SJSA1 (cell line): Measurements from ENCODE around the gene PSMG4. TPM values are rescaled to one million over a fixed set of nuclear protein-coding genes. Genes with fewer than 3 reads are reported as not detected.

Experiments used
- DNase-seq, 2 experiments: peaks; one replicate each; pipeline ENCODE4 v3.0.0-alpha.2; 2015 to 2020; ENCODE audit warnings: low spot score in 2 of 2, low read depth in 1 of 2
- H3K27ac ChIP-seq: fragments of 250-450 bp; sonication (Bioruptor Pico); 2 replicates; pipeline ENCODE4 v1.5.1; 2020; ENCODE audit warnings: mild to moderate bottlenecking, moderate library complexity
- H3K27me3 ChIP-seq: fragments of 250-450 bp; sonication (Bioruptor Pico); replicated peaks from 2 replicates; pipeline ENCODE4 v1.5.1; 2020; ENCODE audit warnings: mild to moderate bottlenecking, moderate library complexity
- H3K36me3 ChIP-seq: fragments of 250-450 bp; sonication (Bioruptor Pico); 2 replicates; pipeline ENCODE4 v1.5.1; 2020; ENCODE audit warnings: mild to moderate bottlenecking
- H3K4me1 ChIP-seq: fragments of 250-450 bp; sonication (Bioruptor Pico); replicated peaks from 2 replicates; pipeline ENCODE4 v1.6.1; 2021; ENCODE audit warnings: mild to moderate bottlenecking
- H3K4me3 ChIP-seq: fragments of 250-450 bp; sonication (Bioruptor Pico); 2 replicates; pipeline ENCODE4 v1.5.1; 2020; ENCODE audit warnings: mild to moderate bottlenecking
- H3K9me3 ChIP-seq: fragments of 250-450 bp; sonication (Bioruptor Pico); replicated peaks from 2 replicates; pipeline ENCODE4 v1.5.1; 2020; ENCODE audit warnings: mild to moderate bottlenecking
- total RNA-seq: library from RNA; depleted of rRNA; stranded (reverse); fragments of >200 nt; shearing (Covaris generic); gene quantifications from 2 replicates; pipeline ENCODE4 v1.2.3, GENCODE V29; 2014

The PSMG4 gene
- total RNA-seq, 1 experiment from 2014 or later: 16.1 TPM

GRCh38 chr6:3266170-3266569, 7.4 kb downstream of the PSMG4 start:
- Histone ChIP-seq H3K4me3 (no peak overlapping the region), H3K27ac (no peak overlapping the region), H3K4me1 (peaks cover 12% of the 10 kb centered on the region), H3K27me3 (no peaks in the 10 kb centered on the region), H3K9me3 (no peaks in the 10 kb centered on the region), H3K36me3 (peaks cover 68% of the 10 kb centered on the region)
- DNase-seq: no peak

GRCh38 chr6:3267162-3267561, 8.4 kb downstream of the PSMG4 start:
- DNase-seq: no peak
- H3K4me1 ChIP-seq: peaks cover 2% of the 10 kb centered on the region; the same call in 1 of the 2 replicates
- H3K27ac ChIP-seq: no peak overlapping the region
- peaks cover 70% of the 10 kb centered on the region for H3K36me3 ChIP-seq
- H3K9me3 ChIP-seq: no peaks in the 10 kb centered on the region
- no peaks in the 10 kb centered on the region for H3K27me3 ChIP-seq
- H3K4me3 ChIP-seq: no peak overlapping the region

- H3K27me3 ChIP-seq: no peaks in the 10 kb centered on the region
- H3K4me1 ChIP-seq: no peaks in the 10 kb centered on the region
- H3K4me3 ChIP-seq: no peak overlapping the region
- DNase-seq: no peak
- H3K36me3 ChIP-seq: peaks cover 66% of the 10 kb centered on the region
- no peak overlapping the region for H3K27ac ChIP-seq
- H3K9me3 ChIP-seq: no peaks in the 10 kb centered on the region
Measured at GRCh38 chr6:3268680-3269079, 9.9 kb downstream of the PSMG4 start.

- no peaks in the 10 kb centered on the region for H3K27me3 ChIP-seq
- no peaks in the 10 kb centered on the region for H3K9me3 ChIP-seq
- H3K4me3 ChIP-seq: no peak overlapping the region
- H3K4me1 ChIP-seq: no peaks in the 10 kb centered on the region
- no peak overlapping the region for H3K27ac ChIP-seq
- H3K36me3 ChIP-seq: peaks cover 58% of the 10 kb centered on the region
- no peak for DNase-seq
Measured at GRCh38 chr6:3269281-3269975, 10.7 kb downstream of the PSMG4 start.

GRCh38 chr6:3270258-3270657, 11.5 kb downstream of the PSMG4 start:
- DNase-seq: no peak
- Histone ChIP-seq H3K27me3 (no peaks in the 10 kb centered on the region), H3K4me1 (no peaks in the 10 kb centered on the region), H3K27ac (no peak overlapping the region), H3K4me3 (no peak overlapping the region), H3K36me3 (peaks cover 52% of the 10 kb centered on the region), H3K9me3 (no peaks in the 10 kb centered on the region)

- DNase-seq: no peak
- Histone ChIP-seq H3K9me3 (no peaks in the 10 kb centered on the region), H3K27me3 (no peaks in the 10 kb centered on the region), H3K4me3 (no peak overlapping the region), H3K27ac (no peak overlapping the region), H3K4me1 (no peaks in the 10 kb centered on the region), H3K36me3 (peaks cover 44% of the 10 kb centered on the region)
Measured at GRCh38 chr6:3271756-3272155, 13.0 kb downstream of the PSMG4 start.

- no peaks in the 10 kb centered on the region for H3K27me3 ChIP-seq
- no peak overlapping the region for H3K27ac ChIP-seq
- H3K4me3 ChIP-seq: no peak overlapping the region
- H3K4me1 ChIP-seq: no peaks in the 10 kb centered on the region
- H3K9me3 ChIP-seq: no peaks in the 10 kb centered on the region
- DNase-seq: no peak
- H3K36me3 ChIP-seq: peaks cover 38% of the 10 kb centered on the region
Measured at GRCh38 chr6:3272911-3273547, 14.3 kb downstream of the PSMG4 start.

GRCh38 chr6:3273707-3274521, 15.2 kb downstream of the PSMG4 start:
- H3K27me3 ChIP-seq: no peaks in the 10 kb centered on the region
- H3K9me3 ChIP-seq: no peaks in the 10 kb centered on the region
- H3K27ac ChIP-seq: no peak overlapping the region
- no peak overlapping the region for H3K4me3 ChIP-seq
- peaks cover 35% of the 10 kb centered on the region for H3K36me3 ChIP-seq
- no peak for DNase-seq
- no peaks in the 10 kb centered on the region for H3K4me1 ChIP-seq

- no peak overlapping the region for H3K4me3 ChIP-seq
- no peak for DNase-seq
- H3K4me1 ChIP-seq: no peaks in the 10 kb centered on the region
- no peak overlapping the region for H3K27ac ChIP-seq
- peaks cover 18% of the 10 kb centered on the region for H3K36me3 ChIP-seq
- no peaks in the 10 kb centered on the region for H3K27me3 ChIP-seq
- 0 out of 2 replicates have a peak, but pooled peaks cover 3% of the 10 kb centered on the region for H3K9me3 ChIP-seq
Measured at GRCh38 chr6:3276174-3277167, 17.7 kb downstream of the PSMG4 start.

- peaks cover 12% of the 10 kb centered on the region for H3K36me3 ChIP-seq
- no peak for DNase-seq
- H3K4me3 ChIP-seq: no peak overlapping the region
- H3K9me3 ChIP-seq: 0 out of 2 replicates have a peak, but pooled peaks cover 3% of the 10 kb centered on the region
- no peaks in the 10 kb centered on the region for H3K27me3 ChIP-seq
- no peak overlapping the region for H3K27ac ChIP-seq
- H3K4me1 ChIP-seq: no peaks in the 10 kb centered on the region
Measured at GRCh38 chr6:3277251-3277650, 18.5 kb downstream of the PSMG4 start.

- DNase-seq: no peak
- Histone ChIP-seq H3K9me3 (0 out of 2 replicates have a peak, but pooled peaks cover 3% of the 10 kb centered on the region), H3K36me3 (peaks cover 10% of the 10 kb centered on the region)
Measured at GRCh38 chr6:3277851-3278416, 19.2 kb downstream of the PSMG4 start.

GRCh38 chr6:3278691-3279090, 19.9 kb downstream of the PSMG4 start:
- Histone ChIP-seq H3K4me3 (no peak overlapping the region), H3K4me1 (no peaks in the 10 kb centered on the region), H3K36me3 (peaks cover 13% of the 10 kb centered on the region), H3K27ac (no peak overlapping the region), H3K9me3 (0 out of 2 replicates have a peak, but pooled peaks cover 3% of the 10 kb centered on the region), H3K27me3 (no peaks in the 10 kb centered on the region)
- DNase-seq: no peak

More at GRCh38 chr6:3277851-3278416, 19.2 kb downstream of the PSMG4 start:
- Histone ChIP-seq H3K27ac (no peak overlapping the region), H3K4me1 (no peaks in the 10 kb centered on the region), H3K27me3 (no peaks in the 10 kb centered on the region), H3K4me3 (no peak overlapping the region)

- no peaks in the 10 kb centered on the region for H3K4me1 ChIP-seq
- no peaks in the 10 kb centered on the region for H3K27me3 ChIP-seq
- H3K36me3 ChIP-seq: peaks cover 13% of the 10 kb centered on the region
- no peak overlapping the region for H3K27ac ChIP-seq
- H3K4me3 ChIP-seq: no peak overlapping the region
- no peak for DNase-seq
- 0 out of 2 replicates have a peak, but pooled peaks cover 3% of the 10 kb centered on the region for H3K9me3 ChIP-seq
Measured at GRCh38 chr6:3280091-3280490, 21.3 kb downstream of the PSMG4 start.
